IMR-90 (cell line): ENCODE results near the gene SERPINA3. TPM values are rescaled to one million over a fixed set of nuclear protein-coding genes. Genes with fewer than 3 reads are reported as not detected.

Experiments
- ATAC-seq: fragments of 200-7000 bp; cut with Tn5 transposase; 2 replicates; pipeline ENCODE4 v1.9.1; 2020; ENCODE audit warnings: low read depth, mild to moderate bottlenecking, moderate library complexity
- BruUV-seq: library from RNA; stranded (reverse); fragments of 400-500 nt; replicated peaks from 2 replicates; lab custom pipeline; 2021; lab: Mats Ljungman, UMichigan
- CTCF ChIA-PET: fragments of 300-600 bp; formaldehyde crosslinking; extraction: SDS; loops from one replicate; lab custom pipeline; 2021; ENCODE audit warnings: antibody characterized with exemption; lab: Yijun Ruan, JAX
- POLR2A ChIA-PET: fragments of 300-600 bp; sonication (Branson Sonifier 250); formaldehyde crosslinking; loops from one replicate; lab custom pipeline; 2022; ENCODE audit warnings: antibody characterized with exemption; ENCODE audit not compliant: unreplicated experiment; lab: Charles Lee
- DNase-seq: peaks from one replicate; pipeline ENCODE4 v3.0.0; 2013
- H2AFZ ChIP-seq: replicated peaks from 2 replicates; pipeline ENCODE3; 2013; ENCODE audit warnings: low read length, mild to moderate bottlenecking; ENCODE audit not compliant: poor library complexity
- H2AK5ac ChIP-seq: 2 replicates; pipeline ENCODE4 v1.6.1; 2013; ENCODE audit warnings: low read depth, low read length, inconsistent platforms
- H2AK9ac ChIP-seq: replicated peaks from 2 replicates; pipeline ENCODE3; 2013; ENCODE audit warnings: mild to moderate bottlenecking, low read depth, low read length, moderate library complexity; ENCODE audit not compliant: poor library complexity
- H2BK120ac ChIP-seq: 2 replicates; pipeline ENCODE4 v1.6.1; 2013; ENCODE audit warnings: low read depth, low read length, inconsistent platforms
- H2BK15ac ChIP-seq: 3 replicates; pipeline ENCODE4 v1.6.1; 2013; ENCODE audit warnings: low read depth, low read length, inconsistent platforms
- H2BK20ac ChIP-seq: 2 replicates; pipeline ENCODE4 v1.6.1; 2013; ENCODE audit warnings: low read depth, mild to moderate bottlenecking, inconsistent platforms, low read length, moderate library complexity
- H2BK5ac ChIP-seq: 2 replicates; pipeline ENCODE4 v1.6.1; 2013; ENCODE audit warnings: mild to moderate bottlenecking, low read depth, low read length, inconsistent platforms; ENCODE audit not compliant: poor library complexity, severe bottlenecking
- H3K14ac ChIP-seq: replicated peaks from 2 replicates; pipeline ENCODE4 v1.6.1; 2013; ENCODE audit warnings: low read depth, low read length, inconsistent platforms
- H3K18ac ChIP-seq: 2 replicates; pipeline ENCODE4 v1.6.1; 2013; ENCODE audit warnings: low read depth, low read length, control low read depth
- H3K23ac ChIP-seq: 2 replicates; pipeline ENCODE4 v1.6.1; 2013; ENCODE audit warnings: low read depth, low read length, inconsistent platforms
- H3K27ac ChIP-seq: 2 replicates; pipeline ENCODE4 v1.5.1; 2013; ENCODE audit warnings: mild to moderate bottlenecking, control low read depth, low read length; ENCODE audit not compliant: insufficient read depth
- H3K27me3 ChIP-seq: 2 replicates; pipeline ENCODE4 v1.6.1; 2013; ENCODE audit warnings: low read length; ENCODE audit not compliant: control insufficient read depth, insufficient read depth
- H3K36me3 ChIP-seq: 2 replicates; pipeline ENCODE4 v1.6.1; 2013; ENCODE audit warnings: low read length, mixed read lengths; ENCODE audit not compliant: control insufficient read depth, insufficient read depth
- H3K4ac ChIP-seq: 2 replicates; pipeline ENCODE4 v1.6.1; 2013; ENCODE audit warnings: low read depth, low read length, inconsistent platforms
- H3K4me1 ChIP-seq: 2 replicates; pipeline ENCODE4 v1.6.1; 2013; ENCODE audit warnings: low read length, mixed read lengths; ENCODE audit not compliant: control insufficient read depth, insufficient read depth
- H3K4me2 ChIP-seq: 2 replicates; pipeline ENCODE4 v1.6.1; 2013; ENCODE audit warnings: low read depth, mild to moderate bottlenecking, control low read depth, low read length, moderate library complexity
- H3K4me3 ChIP-seq: 2 replicates; pipeline ENCODE4 v1.5.1; 2013; ENCODE audit warnings: low read depth, mild to moderate bottlenecking, control low read depth, low read length, moderate library complexity; ENCODE audit not compliant: insufficient read depth
- H3K56ac ChIP-seq: 2 replicates; pipeline ENCODE4 v1.6.1; 2013; ENCODE audit warnings: low read length, inconsistent platforms; ENCODE audit not compliant: insufficient read depth; ENCODE audit errors: extremely low read depth
- H3K79me1 ChIP-seq, 2 experiments: 2 replicates each; pipeline ENCODE4 v1.6.1; 2013; ENCODE audit warnings: low read length in 2 of 2, inconsistent platforms in 1 of 2, low read depth in 1 of 2
- H3K9ac ChIP-seq: 2 replicates; pipeline ENCODE4 v1.6.1; 2013; ENCODE audit warnings: low read depth, low read length, control low read depth
- H3K9me1 ChIP-seq: 2 replicates; pipeline ENCODE4 v1.6.1; 2013; ENCODE audit warnings: low read length, inconsistent platforms; ENCODE audit not compliant: insufficient read depth
- H3K9me3 ChIP-seq: 2 replicates; pipeline ENCODE4 v1.6.1; 2013; ENCODE audit warnings: low read length; ENCODE audit not compliant: control insufficient read depth, insufficient read depth
- H4K20me1 ChIP-seq: 2 replicates; pipeline ENCODE4 v1.6.1; 2013; ENCODE audit warnings: low read length, inconsistent platforms; ENCODE audit not compliant: insufficient read depth
- H4K5ac ChIP-seq: 2 replicates; pipeline ENCODE4 v1.6.1; 2013; ENCODE audit warnings: mild to moderate bottlenecking, low read depth, low read length, control low read depth
- H4K8ac ChIP-seq, 2 experiments: 2 replicates each; pipeline ENCODE4 v1.6.1; 2013; ENCODE audit warnings: low read depth in 2 of 2, low read length in 2 of 2, control low read depth in 1 of 2, inconsistent platforms in 1 of 2
- H4K91ac ChIP-seq: 2 replicates; pipeline ENCODE4 v1.6.1; 2013; ENCODE audit warnings: low read depth, low read length, inconsistent platforms; ENCODE audit not compliant: insufficient read depth
- BHLHE40 ChIP-seq: fragments of 150-350 bp; IDR thresholded peaks from 2 replicates; pipeline ENCODE4 v1.6.1; 2016; ENCODE audit warnings: mild to moderate bottlenecking, low read depth, low read length
- CEBPB ChIP-seq: IDR thresholded peaks from 2 replicates; pipeline ENCODE4 v1.6.1; 2012; ENCODE audit warnings: low read depth, low read length, improper control_type of control experiment
- FOS ChIP-seq: fragments of 150-350 bp; IDR thresholded peaks from 2 replicates; pipeline ENCODE4 v1.6.1; 2016; ENCODE audit warnings: low read depth, low read length
- MAFK ChIP-seq: IDR thresholded peaks from 2 replicates; pipeline ENCODE4 v1.6.1; 2012; ENCODE audit warnings: low read depth, low read length, improper control_type of control experiment
- MAZ ChIP-seq: IDR thresholded peaks from 2 replicates; pipeline ENCODE4 v1.6.1; 2012; ENCODE audit warnings: low read depth, mild to moderate bottlenecking, low read length, improper control_type of control experiment, moderate library complexity, borderline replicate concordance
- NFE2L2 ChIP-seq: fragments of 150-350 bp; IDR thresholded peaks from 2 replicates; pipeline ENCODE4 v1.6.1; 2016; ENCODE audit warnings: low read depth, mild to moderate bottlenecking, low read length
- RAD21 ChIP-seq: IDR thresholded peaks from 2 replicates; pipeline ENCODE4 v1.6.1; 2012; ENCODE audit warnings: low read length, improper control_type of control experiment
- RFX5 ChIP-seq: IDR thresholded peaks from 2 replicates; pipeline ENCODE4 v1.8.0; 2012; ENCODE audit warnings: low read depth, mild to moderate bottlenecking, low read length, moderate library complexity
- WGBS, 2 experiments: methylation state at CpG; one replicate each; pipeline versions ENCODE4 v1.1.5 to v1.1.7; 2013; ENCODE audit warnings: missing lambda C conversion rate in 2 of 2; ENCODE audit not compliant: insufficient read length in 1 of 2; ENCODE audit errors: extremely low coverage in 2 of 2; 5-methylcytosine and 5-hydroxymethylcytosine counted together
- dilution Hi-C: fragments of 300-500 bp; cut with HindIII; formaldehyde crosslinking; loops from one replicate; pipeline ENCODE4 v1.14.3; 2018; ENCODE audit warnings: low sequenced_read_pairs; ENCODE audit not compliant: unreplicated experiment
- in situ Hi-C: fragments of 300-500 bp; cut with MboI; formaldehyde crosslinking; loops from 3 replicates; pipeline ENCODE4 v1.14.3; 2019; ENCODE audit warnings: low sequenced_read_pairs, inconsistent platforms, mixed read lengths
- intact Hi-C: fragments of 100-400 bp; cut with micrococcal nuclease; formaldehyde crosslinking; loops from 2 replicates; pipeline ENCODE4 v1.10.0; 2022
- polyA plus RNA-seq, 3 experiments: library from polyadenylated mRNA; depleted of rRNA; stranded (reverse); fragments of >200 nt; gene quantifications; 2 replicates each; pipeline ENCODE4 v1.2.3, GENCODE V29; 2012; ENCODE audit warnings: low replicate concordance in 1 of 3
- total RNA-seq: library from RNA; depleted of rRNA; stranded (reverse); fragments of >200 nt; gene quantifications from 2 replicates; pipeline ENCODE4 v1.2.3, GENCODE V29; 2012
- TF ChIP-seq, protein P1 (sequence below): conservative IDR thresholded peaks from 2 replicates; pipeline ENCODE4 v1.5.1; 2012; ENCODE audit warnings: mild to moderate bottlenecking, low read depth, low read length, improper control_type of control experiment

Gene SERPINA3
- total and polyA plus RNA-seq, 2 of the 4 experiments (the other 2 are of a cell fraction): 0.36 to 0.48 TPM

DNA sequence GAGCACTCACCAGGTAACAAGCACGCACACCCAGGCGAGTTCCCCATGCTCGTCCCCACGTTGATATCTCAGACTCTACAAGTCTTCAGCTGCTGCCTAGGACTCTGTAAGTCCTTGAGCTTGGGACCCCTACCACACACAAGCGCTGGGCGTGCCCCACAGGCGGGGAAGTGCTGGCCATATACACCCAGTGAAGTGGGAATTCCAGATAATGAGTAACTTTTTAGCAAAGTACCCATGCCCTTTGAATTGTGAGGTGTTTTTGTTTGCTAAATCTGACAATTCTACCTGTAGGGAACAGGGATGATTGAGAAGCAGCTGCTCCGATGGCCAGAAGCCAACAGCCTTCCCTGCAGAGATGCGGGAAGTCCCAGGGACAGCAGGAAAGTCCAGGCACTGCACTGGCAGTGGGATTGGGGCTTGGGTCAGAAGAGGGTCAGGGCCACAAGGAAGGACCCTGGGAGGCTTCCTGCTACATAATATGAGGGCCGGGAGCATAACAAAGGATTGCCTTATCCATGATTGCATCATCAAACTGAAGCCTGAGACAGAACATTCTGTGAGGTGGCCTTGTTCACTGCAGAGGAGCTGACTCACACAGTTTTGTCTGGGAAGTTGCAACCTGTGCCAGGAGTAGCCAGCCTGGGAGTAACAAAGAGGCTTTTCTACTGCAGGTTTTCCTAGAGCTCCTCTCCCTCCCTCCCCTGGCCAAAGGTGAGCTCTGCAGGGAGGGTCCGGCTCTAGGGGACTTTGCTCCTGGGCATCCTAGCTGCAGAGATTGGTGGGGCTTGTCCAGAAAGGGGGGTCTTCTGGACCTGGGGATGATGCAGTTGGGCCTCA, 13.2 kb upstream of the SERPINA3 start:
- Histone ChIP-seq H4K20me1 (no peaks in the 10 kb centered on the region), H3K9me1 (peaks cover 7% of the 10 kb centered on the region; the same call in 1 of the 2 replicates), H4K8ac (peak overlapping the region; percentile 36 to 77; a peak in 2 of 4 replicates), H3K4ac (peak overlapping the region; percentile 65), H2AK5ac (no peak overlapping the region), H2AFZ (peak overlapping the region; percentile 64), H2BK120ac (peak overlapping the region; percentile 82), H3K56ac (no peak overlapping the region), H3K27me3 (no peaks in the 10 kb centered on the region; the same call in 1 of the 2 replicates), H3K27ac (peak overlapping the region; percentile 46; the same call in 1 of the 2 replicates), H2BK20ac (peak overlapping the region; percentile 69), H3K4me3 (no peak overlapping the region), H3K18ac (peak overlapping the region; percentile 64; the same call in 1 of the 2 replicates), H3K9me3 (no peaks in the 10 kb centered on the region), H2BK15ac (peak overlapping the region; percentile 61; the same call in 2 of the 3 replicates), H3K79me1 (no peaks in the 10 kb centered on the region), H3K9ac (no peak overlapping the region), H3K4me1 (peaks cover 20% of the 10 kb centered on the region), H4K91ac (peak overlapping the region; percentile 92), H3K4me2 (no peak overlapping the region), H2BK5ac (peak overlapping the region; percentile 56), H3K14ac (peak overlapping the region; percentile 27), H3K36me3 (no peaks in the 10 kb centered on the region), H4K5ac (peak overlapping the region; percentile 62; the same call in 1 of the 2 replicates), H3K23ac (no peak overlapping the region), H2AK9ac (peak overlapping the region; percentile 62)
- WGBS, 2 experiments: 54% methylated on average over 2 of the region's 11 CpGs; no CpG with 5 or more reads in 1 of the 2 experiments
- dilution Hi-C loops (no loop called here), intact Hi-C loops (no loop called here), in situ Hi-C loops (no loop called here)
- POLR2A ChIA-PET: no interaction called here
- TF ChIP-seq FOS (peak; percentile 85), RFX5 (no peak), MAFK (0 out of 2 replicates have a peak, but pooled peaks have one; percentile 34), NFE2L2 (peak; percentile 44; the same call in 1 of the 2 replicates), BHLHE40 (no peak), MAZ (peak; percentile 28; the same call in 1 of the 2 replicates), RAD21 (no peak), CEBPB (peak; percentile 100)
- TF ChIP-seq, protein P1, sequence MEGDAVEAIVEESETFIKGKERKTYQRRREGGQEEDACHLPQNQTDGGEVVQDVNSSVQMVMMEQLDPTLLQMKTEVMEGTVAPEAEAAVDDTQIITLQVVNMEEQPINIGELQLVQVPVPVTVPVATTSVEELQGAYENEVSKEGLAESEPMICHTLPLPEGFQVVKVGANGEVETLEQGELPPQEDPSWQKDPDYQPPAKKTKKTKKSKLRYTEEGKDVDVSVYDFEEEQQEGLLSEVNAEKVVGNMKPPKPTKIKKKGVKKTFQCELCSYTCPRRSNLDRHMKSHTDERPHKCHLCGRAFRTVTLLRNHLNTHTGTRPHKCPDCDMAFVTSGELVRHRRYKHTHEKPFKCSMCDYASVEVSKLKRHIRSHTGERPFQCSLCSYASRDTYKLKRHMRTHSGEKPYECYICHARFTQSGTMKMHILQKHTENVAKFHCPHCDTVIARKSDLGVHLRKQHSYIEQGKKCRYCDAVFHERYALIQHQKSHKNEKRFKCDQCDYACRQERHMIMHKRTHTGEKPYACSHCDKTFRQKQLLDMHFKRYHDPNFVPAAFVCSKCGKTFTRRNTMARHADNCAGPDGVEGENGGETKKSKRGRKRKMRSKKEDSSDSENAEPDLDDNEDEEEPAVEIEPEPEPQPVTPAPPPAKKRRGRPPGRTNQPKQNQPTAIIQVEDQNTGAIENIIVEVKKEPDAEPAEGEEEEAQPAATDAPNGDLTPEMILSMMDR: no peak
- DNase-seq (peak; percentile 97), ATAC-seq (peak; percentile 27)
- CTCF ChIA-PET: interaction anchor here (0.6 to 0.9 kb wide), 3 partner anchors 91 to 696 kb away, joined by 3 read pairs; no protein-coding TSS in a partner anchor
- BruUV-seq: no TSS peak
